GM21526 (cell line): ENCODE results near the gene CD40LG.

ENCODE experiments used
- ATAC-seq: cut with Tn5 transposase; IDR thresholded peaks from one replicate; pipeline ENCODE4 v1.9.1; 2021; ENCODE audit warnings: moderate library complexity; ENCODE audit not compliant: unreplicated experiment, low FRiP score

CD40LG gene

GRCh38 chrX:136646602-136647239, 1.2 kb upstream of the CD40LG start:
- peak; percentile 53 for ATAC-seq

GRCh38 chrX:136650811-136651210, 2.9 kb downstream of the CD40LG start:
- ATAC-seq = no peak

- ATAC-seq = no peak
Observed at GRCh38 chrX:136652822-136653723, 5.1 kb downstream of the CD40LG start.

GRCh38 chrX:136656361-136656964, 8.5 kb downstream of the CD40LG start:
- no peak for ATAC-seq

- ATAC-seq = no peak
Observed at GRCh38 chrX:136658151-136658550, 10.2 kb downstream of the CD40LG start.

GRCh38 chrX:136659174-136659573, 11.2 kb downstream of the CD40LG start:
- ATAC-seq = no peak

DNA sequence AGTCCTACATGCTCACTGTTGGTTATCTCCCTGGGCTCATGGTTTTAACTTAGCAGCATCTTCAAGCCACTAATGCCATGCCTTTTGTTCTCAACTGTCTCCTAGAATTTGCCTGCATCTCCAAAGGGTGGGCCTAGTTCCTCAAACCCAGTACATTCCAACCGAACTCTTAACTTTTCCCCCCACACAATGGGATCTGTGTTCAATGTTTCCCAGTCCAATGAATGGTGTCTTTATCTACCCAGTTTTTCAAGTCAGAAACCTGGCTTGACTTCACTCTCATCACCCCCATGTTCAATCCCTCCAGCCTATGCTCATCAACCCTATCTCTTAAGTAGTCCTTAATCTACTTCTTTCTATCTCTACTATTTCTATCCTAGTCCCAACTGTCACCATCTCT, 12.9 kb downstream of the CD40LG start:
- ATAC-seq = no peak

DNA sequence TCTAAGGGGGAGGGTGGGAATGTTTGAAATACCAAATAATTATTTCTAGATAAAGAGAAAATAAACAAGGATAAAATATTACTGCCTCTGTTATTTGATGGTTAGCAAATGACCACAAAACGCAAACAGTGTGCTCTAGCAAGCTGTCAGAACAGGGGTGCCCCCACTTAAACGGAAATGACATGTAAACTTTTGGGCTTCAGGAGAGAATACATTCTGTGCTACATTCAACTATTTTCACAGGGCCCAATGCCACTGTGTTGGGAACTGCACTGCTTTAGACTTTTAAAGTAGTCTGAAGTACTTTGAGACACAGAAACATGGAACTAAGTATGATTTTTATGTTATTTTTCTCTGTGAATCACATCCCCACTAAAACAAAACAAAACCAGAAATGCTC, 14.1 kb downstream of the CD40LG start:
- ATAC-seq = no peak

- no peak for ATAC-seq
Observed at GRCh38 chrX:136662976-136663375, 15.0 kb downstream of the CD40LG start.

DNA sequence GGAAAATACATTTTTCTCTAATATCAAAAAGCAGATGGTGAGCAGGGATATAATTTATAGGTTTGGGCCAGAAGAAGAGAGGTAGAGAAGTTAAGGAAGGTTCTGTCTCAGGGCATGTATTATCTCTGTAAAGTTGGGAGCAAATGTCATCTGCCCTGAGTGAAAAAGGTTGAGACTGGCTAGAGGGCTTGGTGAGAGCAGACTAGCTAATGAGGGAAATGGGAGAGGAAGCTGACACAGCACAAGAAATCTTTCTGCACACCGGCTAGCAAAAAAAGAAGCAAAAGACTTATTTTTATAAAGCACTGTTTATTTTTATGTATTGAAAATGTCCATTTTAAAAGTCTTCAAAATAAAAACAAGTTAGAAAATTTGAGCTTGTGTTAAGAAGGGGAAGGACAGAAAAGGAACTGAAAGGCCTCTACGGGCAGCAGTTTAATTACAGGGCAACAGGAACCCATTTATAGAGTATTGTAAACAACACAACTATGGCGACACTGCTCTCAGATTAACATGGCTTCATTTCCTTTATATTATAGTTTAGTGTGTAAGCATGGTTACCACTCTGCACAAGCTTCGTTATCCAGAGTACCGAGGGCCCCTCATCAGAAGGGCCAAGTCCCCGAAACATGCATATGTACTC, 17.4 kb downstream of the CD40LG start:
- ATAC-seq = peak; percentile 69

DNA sequence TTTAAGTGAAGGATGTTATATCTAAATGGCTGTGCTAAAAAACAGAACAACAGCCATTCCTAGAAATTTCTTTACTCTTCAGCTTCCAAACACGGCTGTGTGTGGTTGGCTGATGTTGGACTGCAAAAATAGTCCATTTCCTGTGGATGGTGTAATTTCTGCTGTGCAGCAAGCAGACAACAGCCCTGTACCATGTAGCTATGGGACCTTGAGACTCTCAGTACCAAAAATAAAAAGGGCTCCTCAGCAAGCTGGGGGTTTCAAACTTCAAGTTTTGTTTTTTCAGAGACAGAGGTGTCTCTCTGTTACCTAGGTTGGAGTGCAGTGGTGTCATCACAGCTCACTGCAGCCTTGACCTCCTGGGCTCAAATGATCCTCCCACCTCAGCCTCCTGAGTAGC, 18.1 kb downstream of the CD40LG start:
- ATAC-seq = no peak

DNA sequence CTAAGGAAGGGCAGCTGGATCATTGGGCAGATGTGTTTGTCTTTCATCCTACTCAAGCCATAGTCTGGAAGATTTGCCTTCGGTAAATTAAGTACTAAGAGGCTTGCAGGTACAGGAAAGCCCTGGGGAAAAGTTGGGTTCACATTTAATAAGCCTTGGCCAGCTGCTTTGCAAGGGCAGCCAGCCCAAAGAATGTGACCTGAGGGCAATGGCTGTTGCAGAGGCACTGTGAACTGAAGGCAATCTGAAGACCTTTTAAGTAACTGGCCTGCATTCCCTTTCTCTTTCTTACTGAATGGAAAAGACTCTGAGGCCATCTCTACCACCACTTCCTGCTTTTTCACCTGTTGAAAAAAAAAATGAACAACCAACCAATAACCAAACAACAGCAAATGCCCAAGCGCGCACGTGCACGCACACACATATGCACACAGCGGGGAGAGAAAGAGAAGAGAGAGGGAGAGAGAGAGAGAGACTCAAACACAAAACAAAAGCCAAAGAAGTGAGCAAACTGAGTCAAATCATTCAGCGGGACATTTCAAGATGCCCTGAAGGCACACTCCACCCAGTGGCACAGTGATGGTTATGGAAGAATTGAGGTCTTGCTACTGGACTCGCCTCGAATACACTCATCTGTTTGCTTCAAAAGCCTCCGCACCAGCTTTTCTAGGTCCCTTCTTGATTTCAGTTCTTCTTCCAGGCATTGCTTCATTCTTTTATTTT, 19.6 kb downstream of the CD40LG start:
- no peak for ATAC-seq

GRCh38 chrX:136671006-136671610, 23.1 kb downstream of the CD40LG start:
- no peak for ATAC-seq

- no peak for ATAC-seq
Observed at GRCh38 chrX:136674270-136674985, 26.5 kb downstream of the CD40LG start.

- ATAC-seq = no peak
Observed at GRCh38 chrX:136679531-136679930, 31.6 kb downstream of the CD40LG start.

GRCh38 chrX:136684120-136684519, 36.2 kb downstream of the CD40LG start:
- no peak for ATAC-seq

GRCh38 chrX:136687457-136687856, 39.5 kb downstream of the CD40LG start:
- no peak for ATAC-seq

- ATAC-seq = no peak
Observed at GRCh38 chrX:136689436-136689835, 41.5 kb downstream of the CD40LG start.

DNA sequence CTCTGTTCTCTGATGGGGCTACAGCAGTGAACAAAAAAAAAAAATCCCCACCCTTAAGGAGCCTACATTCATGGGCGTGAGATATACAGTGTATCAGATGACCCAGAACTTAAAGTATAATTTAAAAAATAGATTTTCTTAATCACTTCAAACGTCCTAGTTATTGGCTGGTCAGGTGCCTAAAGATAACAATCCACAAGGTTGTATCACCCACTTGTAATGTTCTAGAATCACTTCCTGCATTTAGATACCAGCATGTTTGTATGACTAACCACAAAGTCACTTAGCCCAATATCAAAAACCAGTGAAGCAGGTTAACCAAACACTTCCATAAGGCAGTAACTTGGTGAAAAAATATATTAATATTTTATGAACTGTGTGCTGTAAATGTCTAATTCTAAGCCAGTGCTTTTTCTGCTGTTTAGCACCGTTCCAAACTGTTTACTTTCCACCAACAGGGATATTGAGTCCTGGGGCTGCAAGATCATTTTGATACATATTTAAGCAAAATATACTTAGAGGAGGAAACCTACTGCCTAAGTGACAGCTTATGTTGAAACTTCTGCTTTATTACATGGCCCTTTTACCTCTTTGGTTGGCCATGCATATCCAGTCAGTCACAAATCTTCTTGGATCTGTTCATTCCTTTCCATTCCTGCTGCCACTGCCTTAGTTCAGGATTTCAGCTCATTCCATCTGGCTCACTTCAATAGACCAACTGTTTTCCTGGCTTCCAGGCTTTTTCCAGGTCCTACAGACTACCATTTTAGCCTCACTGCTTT, 43.3 kb downstream of the CD40LG start:
- no peak for ATAC-seq
